GM18508 (cell line): ENCODE data around the gene UGDH.

Experiments used
- ATAC-seq: cut with Tn5 transposase; IDR thresholded peaks from one replicate; pipeline ENCODE4 v1.9.1; 2021; ENCODE audit warnings: moderate number of reproducible peaks; ENCODE audit not compliant: insufficient read depth, unreplicated experiment

UGDH gene

DNA sequence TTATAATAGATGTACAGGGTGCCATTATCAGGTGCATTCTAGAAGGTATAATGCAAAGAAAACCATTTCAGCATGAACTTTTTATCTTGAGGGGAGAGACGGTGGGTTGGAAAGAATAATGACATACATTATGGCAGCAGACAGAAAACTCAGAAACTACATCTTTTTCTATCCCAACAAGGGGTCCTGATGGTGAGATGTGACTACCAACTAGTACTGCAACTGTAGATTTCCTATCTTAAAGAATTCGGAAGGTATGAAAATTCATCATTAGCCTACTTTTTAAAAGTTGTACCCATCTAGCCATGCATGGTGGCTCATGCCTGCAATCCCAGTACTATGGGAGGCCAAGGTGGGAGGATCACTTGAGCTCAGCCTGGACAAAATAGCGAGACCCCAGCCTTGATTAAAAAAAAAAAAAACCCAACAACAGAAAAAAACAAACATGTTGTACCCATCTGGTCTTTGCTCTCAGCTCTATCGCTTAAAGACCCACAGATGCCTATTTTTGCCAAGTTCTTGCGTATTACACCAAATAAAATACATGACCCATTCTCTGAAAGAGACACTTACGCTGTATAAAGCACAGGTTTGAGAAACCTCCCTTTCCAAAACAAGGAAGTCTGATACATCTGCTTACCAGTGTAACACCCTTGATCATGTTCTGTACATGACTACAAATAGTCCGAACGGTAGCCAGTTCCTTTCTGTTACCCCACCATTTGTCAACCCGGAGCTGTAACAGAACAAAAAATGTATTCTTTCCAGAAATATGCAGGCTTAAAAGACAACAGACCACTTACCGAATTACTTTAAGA, 70.1 kb downstream of the UGDH start:
- no peak for ATAC-seq

DNA sequence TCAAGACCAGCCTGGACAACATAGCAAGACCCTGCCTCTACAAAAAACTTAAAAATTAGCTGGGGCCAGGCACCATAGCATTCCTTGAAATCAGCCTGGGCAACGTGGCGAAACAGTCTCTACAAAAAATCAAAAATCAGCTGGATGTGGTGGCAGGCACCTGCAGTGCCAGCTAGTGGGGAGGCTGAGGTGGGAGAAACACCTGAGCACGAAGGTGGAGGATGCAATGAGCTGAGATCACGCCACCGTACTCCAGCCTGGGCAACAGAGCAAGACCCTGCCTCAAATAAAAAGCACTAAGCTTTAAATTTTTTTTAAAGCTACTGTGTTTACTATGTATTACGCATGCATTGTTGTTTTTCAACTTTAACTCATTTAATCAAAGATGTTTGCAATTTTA, 71.8 kb downstream of the UGDH start:
- ATAC-seq, result no peak

DNA sequence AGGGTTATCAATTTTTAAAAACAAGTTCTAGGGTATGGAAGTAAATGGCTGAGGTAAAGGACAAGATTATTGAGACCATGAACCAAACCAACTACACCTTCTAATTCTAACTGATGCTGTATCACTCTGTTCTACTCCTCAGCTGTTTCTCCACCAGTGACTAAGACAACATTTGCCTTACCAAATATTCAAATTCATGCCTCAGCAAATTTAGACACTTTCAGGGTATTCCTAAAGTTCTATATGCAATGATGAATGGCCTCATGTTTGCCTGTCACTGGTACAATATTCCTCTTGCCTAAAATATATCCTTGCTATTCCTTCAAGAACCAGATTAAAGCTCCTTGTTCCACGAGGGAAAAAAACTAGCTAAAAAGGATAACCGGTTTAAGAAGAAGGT, 73.5 kb downstream of the UGDH start:
- ATAC-seq, result no peak

DNA sequence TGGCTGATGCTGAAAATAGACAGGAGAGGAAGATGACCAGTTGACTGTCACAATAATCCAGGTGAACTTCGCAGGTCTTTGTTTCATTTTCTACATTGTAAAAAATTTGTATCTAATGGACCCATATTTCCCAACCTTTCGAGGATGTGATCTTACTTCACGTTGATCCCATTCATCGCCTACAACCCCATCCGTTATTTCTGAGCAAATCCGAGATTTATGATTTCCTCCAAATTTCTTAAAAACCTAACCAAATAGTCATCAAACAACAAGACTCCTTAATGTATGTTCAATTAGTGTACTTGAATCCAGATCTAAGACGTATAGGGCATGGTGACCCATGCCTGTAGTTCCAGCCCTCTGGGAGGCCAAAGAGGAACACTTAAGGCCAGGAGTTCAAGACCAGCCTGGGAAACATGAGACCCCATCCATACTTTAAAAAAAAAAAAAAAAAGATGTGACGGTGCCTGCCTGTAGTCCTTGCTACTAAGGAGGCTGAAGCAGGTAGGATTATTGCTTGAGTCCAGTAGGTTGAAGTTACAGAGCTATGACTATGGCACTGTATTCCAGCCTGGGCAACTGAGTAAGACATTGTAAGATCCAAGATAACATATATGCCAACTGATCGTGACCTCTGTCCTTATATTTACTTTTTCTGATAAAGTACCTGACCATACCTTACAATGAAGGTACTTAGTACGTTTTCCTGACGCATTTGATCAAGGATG, 74.2 kb downstream of the UGDH start:
- no peak for ATAC-seq

DNA sequence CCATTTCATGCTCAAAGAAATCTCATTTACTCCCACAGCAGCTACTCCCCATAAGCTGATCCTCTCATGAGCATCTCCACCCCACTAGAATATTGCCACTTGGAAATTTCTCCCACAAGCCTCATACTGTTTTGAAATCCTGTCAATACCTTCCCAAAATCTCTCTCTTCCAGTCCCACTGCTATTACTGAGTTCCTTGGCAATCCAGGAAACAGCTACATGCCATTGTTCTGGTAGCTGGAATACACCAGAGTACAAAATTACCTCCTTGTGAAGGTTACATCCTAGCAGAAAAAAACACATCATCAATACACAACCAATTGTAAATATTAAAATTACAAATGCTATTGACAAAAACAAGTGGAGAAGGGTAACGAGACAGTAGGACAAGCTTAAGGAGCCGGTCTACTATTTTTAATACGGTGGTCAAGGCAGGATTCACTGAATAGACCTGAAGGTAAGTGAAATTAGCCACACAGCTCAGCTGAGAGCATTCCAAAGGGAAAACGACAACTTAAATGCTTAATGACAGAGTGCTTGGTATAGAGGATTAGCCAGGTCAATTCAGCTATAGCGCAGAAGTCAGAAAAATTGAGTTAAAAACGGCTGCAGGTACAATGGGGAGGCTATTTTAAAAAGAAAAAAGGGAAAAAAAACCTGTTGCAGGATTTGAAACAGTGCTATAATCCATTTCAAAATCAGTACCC, 74.9 kb downstream of the UGDH start:
- ATAC-seq, result no peak

DNA sequence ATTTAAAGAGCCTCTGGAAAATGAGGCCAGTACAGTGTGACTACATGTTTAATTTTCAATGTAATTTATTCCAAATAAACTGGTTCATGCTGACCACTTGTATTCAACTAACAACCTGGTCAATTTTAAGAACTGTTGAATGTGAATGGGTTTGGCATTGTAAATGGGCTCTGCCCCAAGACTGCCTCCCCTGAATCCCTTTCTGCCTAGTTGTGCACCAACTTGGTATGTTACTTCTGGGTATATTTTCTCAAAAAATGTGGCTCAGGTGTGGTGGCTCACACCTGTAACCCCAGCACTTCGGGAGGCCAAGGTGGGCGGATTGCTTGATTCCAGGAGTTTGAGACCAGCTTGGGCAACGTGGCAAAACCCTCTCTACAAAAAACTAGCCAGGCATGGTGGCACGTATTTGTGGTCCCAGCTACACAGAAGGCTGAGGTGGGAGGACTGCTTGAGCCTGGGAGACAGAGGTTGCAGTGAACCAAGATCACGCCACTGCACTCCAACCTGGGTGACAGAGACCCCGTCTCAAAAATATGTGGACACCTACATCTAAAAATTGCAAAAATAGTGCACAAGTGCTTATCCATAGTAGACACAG, 75.7 kb downstream of the UGDH start:
- no peak for ATAC-seq

DNA sequence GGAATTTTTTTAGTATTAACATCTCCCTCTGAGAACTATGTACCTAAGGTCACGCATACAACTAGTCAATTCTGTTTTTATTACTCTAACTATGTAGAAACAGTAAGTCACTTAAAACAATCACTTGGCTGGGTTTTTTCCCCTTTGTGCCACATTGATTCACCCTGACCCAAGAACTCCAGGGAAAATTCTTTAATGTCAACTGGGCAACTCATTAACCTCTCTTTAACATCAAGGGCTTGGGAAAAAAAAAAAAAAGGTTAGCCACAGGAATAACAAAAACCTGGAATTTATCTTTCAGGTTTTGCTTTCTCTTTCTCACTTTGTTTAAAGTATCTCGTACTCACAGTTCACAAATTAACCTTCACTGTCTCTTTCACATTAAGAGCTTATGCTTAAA, 76.6 kb downstream of the UGDH start:
- no peak for ATAC-seq
